ENCODE results near the gene RAPGEF6. TPM values are rescaled to one million over a fixed set of nuclear protein-coding genes. Genes with fewer than 3 reads are reported as not detected.

RAPGEF6 gene
- total RNA-seq, 5 donors from 2014 or later (not counting 1 experiment from before 2014, with no cell fraction given) = 82.9 to 122 (median 87.7) TPM

GRCh38 chr5:131375351-131375750, 259.7 kb downstream of the RAPGEF6 start:
- Mint-ChIP-seq H3K27me3 (no peaks in the 10 kb centered on the region), H3K4me1 (peaks cover 86 to 97% (median 95%) of the 10 kb centered on the region in 3 donors), H3K36me3 (peaks cover 32% of the 10 kb centered on the region), H3K4me3 (peak overlapping the region; percentile 26 to 52 (median 47)), H3K9me3 (no peaks in the 10 kb centered on the region), H3K27ac (peak overlapping the region; percentile 92 to 100)
- no peak for ATAC-seq (replicated peaks in 1 of 4)
- CTCF ChIA-PET = interaction anchor here (0.5 to 1.7 kb wide), 11 partner anchors 10 to 111 kb away, joined by 3 to 11 read pairs (median 3); partner anchors contain the start of gene CDC42SE2 (in 1 of the 2)
- no peaks in the 10 kb centered on the region for H3K27me3 ChIP-seq (replicated peaks in 1 of 2; ENCODE audit: control insufficient read depth in 2 of 2, extremely low read depth in 1 of 2, insufficient read depth in 2 of 2, low read length in 1 of 2)
- peaks cover 45 to 48% of the 10 kb centered on the region in 2 experiments for H3K4me1 ChIP-seq (ENCODE audit: control insufficient read depth in 1 of 2, extremely low read depth in 1 of 2, insufficient read depth in 2 of 2, low read length in 2 of 2)
- peaks cover 0 to 4% of the 10 kb centered on the region in 2 donors for H3K36me3 ChIP-seq (ENCODE audit: control insufficient read depth in 2 of 2, extremely low read depth in 1 of 2, insufficient read depth in 1 of 2, low read length in 1 of 2)
- DNase-seq = peak in 1 of 35 experiments; percentile 59
- peak overlapping the region; percentile 79 for H3K27ac ChIP-seq (ENCODE audit: low read length)
- WGBS (ENCODE audit: insufficient coverage) = no CpG with 5 or more reads among the region's 2 CpGs
- no peak overlapping the region for H3K4me3 ChIP-seq (ENCODE audit: control insufficient read depth in 1 of 2, extremely low read depth in 1 of 2, low read length in 1 of 2)
- no peaks in the 10 kb centered on the region for H3K9me3 ChIP-seq
- POLR2A ChIA-PET = interaction anchor here (0.7 to 2.9 kb wide), 3 partner anchors 22 to 189 kb away, joined by 3 to 10 read pairs (median 4); partner anchors contain the start of gene CDC42SE2 (in 1 of the 2)

Other genes with a start within 250 kb of the RAPGEF6 start
- gene FNIP1, start 161.8 kb upstream of the RAPGEF6 start, total RNA-seq = 10 to 100 TPM; 26.7 to 32.7 (median 27.7) TPM

Measured in T-cell (primary cell).